Activated naive CD4-positive, alpha-beta T cell treated with anti-CD3 and anti-CD28 coated beads for 36 hours (primary cell): ENCODE measurements around the gene TBC1D12. TPM values are rescaled to one million over a fixed set of nuclear protein-coding genes. Genes with fewer than 3 reads are reported as not detected.

Experiments used
- CTCF ChIA-PET: fragments of 350-600 bp; sonication (Branson Sonifier 250); formaldehyde crosslinking; loops from one replicate; lab custom pipeline; 2021; ENCODE audit warnings: antibody characterized with exemption; lab: Charles Lee
- DNase-seq: peaks from one replicate; pipeline ENCODE4 v3.0.0-alpha.2; 2020
- H3K27ac Mint-ChIP-seq: one replicate; pipeline ENCODE4 v1.8.0; 2021; ENCODE audit warnings: mild to moderate bottlenecking, mixed read lengths
- H3K27me3 Mint-ChIP-seq: one replicate; pipeline ENCODE4 v1.8.0; 2021; ENCODE audit warnings: low read depth, mixed read lengths
- H3K36me3 Mint-ChIP-seq: one replicate; pipeline ENCODE4 v1.8.0; 2021; ENCODE audit warnings: low read depth, mixed read lengths
- H3K4me1 Mint-ChIP-seq: one replicate; pipeline ENCODE4 v1.8.0; 2021; ENCODE audit warnings: low read depth, mixed read lengths
- H3K4me3 Mint-ChIP-seq: one replicate; pipeline ENCODE4 v1.8.0; 2021; ENCODE audit warnings: mild to moderate bottlenecking, moderate library complexity, mixed read lengths
- H3K9me3 Mint-ChIP-seq: one replicate; pipeline ENCODE4 v1.8.0; 2021; ENCODE audit warnings: mixed read lengths
- intact Hi-C: fragments of 100-400 bp; cut with micrococcal nuclease; formaldehyde crosslinking; loops from one replicate; pipeline ENCODE4 v1.15.1; 2023
- total RNA-seq, 2 experiments: library from RNA; stranded (reverse); gene quantifications; one replicate each; pipeline ENCODE4 v1.2.3, GENCODE V29; 2021

The TBC1D12 gene
- total RNA-seq, 2 experiments from 2014 or later, result 0.25 to 0.33 TPM

GRCh38 chr10:94411304-94411703 is 9.0 kb downstream of the TBC1D12 start:
- CTCF ChIA-PET, result no interaction called here
- Mint-ChIP-seq H3K4me1 (no peaks in the 10 kb centered on the region), H3K27me3 (peaks cover 42% of the 10 kb centered on the region), H3K9me3 (no peaks in the 10 kb centered on the region), H3K27ac (no peak overlapping the region), H3K4me3 (no peak overlapping the region), H3K36me3 (no peaks in the 10 kb centered on the region)
- DNase-seq, result no peak
- intact Hi-C loops, result no loop called here

DNA sequence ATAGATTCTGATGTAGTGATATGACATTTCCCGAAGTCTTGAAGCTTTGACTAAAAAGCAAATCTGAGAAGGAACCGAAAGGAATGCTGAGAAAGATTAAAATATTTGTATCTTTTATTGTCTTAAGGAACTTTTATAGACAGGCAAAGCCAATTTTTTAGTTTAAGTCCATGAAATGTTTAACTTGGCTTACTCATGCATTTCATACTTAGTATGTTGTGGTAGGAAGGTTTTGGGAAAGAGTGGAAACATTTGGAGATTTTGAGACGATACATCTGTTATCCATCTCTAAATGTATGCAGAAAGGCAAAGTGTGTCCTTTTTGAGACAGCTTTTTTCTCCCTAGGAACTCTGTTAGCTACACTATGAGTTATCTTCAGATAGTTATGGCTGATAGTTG is 10.1 kb downstream of the TBC1D12 start:
- Mint-ChIP-seq H3K27me3 (peaks cover 32% of the 10 kb centered on the region), H3K9me3 (no peaks in the 10 kb centered on the region), H3K36me3 (no peaks in the 10 kb centered on the region), H3K27ac (no peak overlapping the region), H3K4me1 (no peaks in the 10 kb centered on the region), H3K4me3 (no peak overlapping the region)
- no peak for DNase-seq
- CTCF ChIA-PET, result interaction anchor here (0.6 kb wide), 1 partner anchor 57 kb away, joined by 5 read pairs; no protein-coding TSS in a partner anchor
- intact Hi-C loops, result no loop called here

DNA sequence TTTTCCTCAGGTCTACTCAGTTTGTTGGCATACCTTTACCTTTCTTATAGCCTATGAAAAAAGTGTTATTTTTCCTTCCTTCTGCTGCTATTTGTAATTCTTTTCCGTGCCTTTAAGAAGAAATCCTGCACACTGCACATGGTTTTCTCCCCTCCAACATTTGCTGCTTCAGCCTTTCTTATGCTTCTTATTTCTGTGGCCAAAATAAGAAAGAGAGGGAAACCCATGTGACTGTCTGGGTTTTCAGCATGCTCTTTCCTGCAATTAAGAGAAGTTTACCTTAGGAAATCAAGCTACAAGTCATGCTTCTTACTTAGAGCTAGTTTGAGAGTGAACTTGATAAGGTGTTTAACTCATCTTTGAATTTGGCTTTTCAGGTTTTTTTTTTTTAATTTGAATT is 11.0 kb downstream of the TBC1D12 start:
- H3K9me3 Mint-ChIP-seq, result no peaks in the 10 kb centered on the region
- no peak overlapping the region for H3K27ac Mint-ChIP-seq
- intact Hi-C loops, result no loop called here
- no peaks in the 10 kb centered on the region for H3K36me3 Mint-ChIP-seq
- no peaks in the 10 kb centered on the region for H3K4me1 Mint-ChIP-seq
- peaks cover 29% of the 10 kb centered on the region for H3K27me3 Mint-ChIP-seq
- DNase-seq, result no peak
- H3K4me3 Mint-ChIP-seq, result no peak overlapping the region
- CTCF ChIA-PET, result no interaction called here

- peaks cover 18% of the 10 kb centered on the region for H3K27me3 Mint-ChIP-seq
- CTCF ChIA-PET, result no interaction called here
- H3K9me3 Mint-ChIP-seq, result no peaks in the 10 kb centered on the region
- H3K27ac Mint-ChIP-seq, result no peak overlapping the region
- intact Hi-C loops, result no loop called here
- DNase-seq, result no peak
- H3K4me3 Mint-ChIP-seq, result no peak overlapping the region
- H3K36me3 Mint-ChIP-seq, result no peaks in the 10 kb centered on the region
- H3K4me1 Mint-ChIP-seq, result no peaks in the 10 kb centered on the region
Measured at GRCh38 chr10:94416896-94417295, 14.6 kb downstream of the TBC1D12 start.

DNA sequence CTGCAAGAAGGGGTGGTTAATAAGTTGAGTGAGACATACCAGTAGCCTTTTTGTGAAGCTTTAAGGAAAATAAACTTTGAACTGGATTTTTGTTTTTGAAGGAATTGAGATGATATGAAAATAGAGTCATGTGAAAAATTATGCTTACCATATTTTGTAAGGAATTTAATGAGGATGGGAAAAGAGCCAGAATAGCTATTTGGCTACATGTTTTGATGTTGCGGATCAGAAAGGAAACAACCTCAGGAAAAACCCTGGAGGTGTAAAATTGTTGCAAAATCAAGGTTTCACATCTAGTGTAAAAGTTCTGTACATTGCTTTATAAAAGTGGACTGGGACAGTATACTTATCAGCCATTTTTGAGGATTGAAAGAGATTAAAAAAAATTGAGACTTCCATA is 15.0 kb downstream of the TBC1D12 start:
- no peak overlapping the region for H3K4me3 Mint-ChIP-seq
- H3K36me3 Mint-ChIP-seq, result no peaks in the 10 kb centered on the region
- H3K4me1 Mint-ChIP-seq, result no peaks in the 10 kb centered on the region
- intact Hi-C loops, result no loop called here
- H3K9me3 Mint-ChIP-seq, result no peaks in the 10 kb centered on the region
- CTCF ChIA-PET, result no interaction called here
- no peak for DNase-seq
- peaks cover 16% of the 10 kb centered on the region for H3K27me3 Mint-ChIP-seq
- H3K27ac Mint-ChIP-seq, result no peak overlapping the region

DNA sequence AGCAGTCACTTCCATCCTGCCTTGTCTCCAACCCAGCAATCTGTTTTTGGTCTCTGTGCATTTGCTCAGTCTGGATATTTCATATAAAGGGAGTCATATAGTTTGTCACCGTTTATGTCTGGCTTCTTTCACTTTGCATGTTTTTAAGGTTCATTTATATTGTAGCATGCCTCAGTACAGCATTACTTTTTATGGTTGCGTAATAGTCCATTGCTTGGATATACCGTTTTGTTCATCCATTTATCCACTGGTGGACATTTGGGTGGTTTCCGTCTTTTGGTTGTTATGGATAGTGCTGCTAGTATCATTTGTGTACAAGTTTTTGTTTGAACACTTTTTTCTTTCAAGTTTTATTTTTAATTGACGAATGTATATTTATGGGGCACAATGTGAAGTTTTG is 18.2 kb downstream of the TBC1D12 start:
- no peak overlapping the region for H3K4me3 Mint-ChIP-seq
- H3K4me1 Mint-ChIP-seq, result no peaks in the 10 kb centered on the region
- no peak overlapping the region for H3K27ac Mint-ChIP-seq
- no peaks in the 10 kb centered on the region for H3K9me3 Mint-ChIP-seq
- intact Hi-C loops, result no loop called here
- CTCF ChIA-PET, result interaction anchor here (0.8 kb wide), 1 partner anchor 170 kb away, joined by 3 read pairs; no protein-coding TSS in a partner anchor
- H3K36me3 Mint-ChIP-seq, result no peaks in the 10 kb centered on the region
- no peak for DNase-seq
- H3K27me3 Mint-ChIP-seq, result peaks cover 25% of the 10 kb centered on the region

- intact Hi-C loops, result no loop called here
- no peak overlapping the region for H3K27ac Mint-ChIP-seq
- CTCF ChIA-PET, result no interaction called here
Measured at GRCh38 chr10:94420998-94421528, 18.7 kb downstream of the TBC1D12 start.

DNA sequence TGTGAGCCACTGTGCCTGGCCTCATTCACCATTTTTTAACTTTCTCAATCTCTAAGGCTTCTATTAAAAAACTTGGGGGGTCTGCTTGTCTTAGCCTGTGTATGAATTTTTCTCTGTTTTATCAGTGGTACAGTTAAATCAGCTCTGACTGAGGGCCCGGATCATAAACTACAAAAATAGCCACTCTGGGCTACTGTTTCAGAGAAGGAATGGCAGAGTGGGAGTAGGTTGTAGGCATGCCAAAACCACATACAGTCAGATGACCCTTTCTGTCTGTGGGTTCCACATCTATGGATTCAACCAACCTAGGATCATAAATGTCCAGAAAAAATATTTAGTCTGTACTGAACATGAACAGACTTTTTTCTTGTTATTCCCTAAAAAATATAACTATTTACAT is 21.3 kb downstream of the TBC1D12 start:
- H3K4me1 Mint-ChIP-seq, result no peaks in the 10 kb centered on the region
- no peaks in the 10 kb centered on the region for H3K36me3 Mint-ChIP-seq
- no peaks in the 10 kb centered on the region for H3K9me3 Mint-ChIP-seq
- H3K27me3 Mint-ChIP-seq, result peaks cover 33% of the 10 kb centered on the region
- no peak for DNase-seq
- intact Hi-C loops, result no loop called here
- CTCF ChIA-PET, result no interaction called here
- no peak overlapping the region for H3K27ac Mint-ChIP-seq
- H3K4me3 Mint-ChIP-seq, result no peak overlapping the region

More at GRCh38 chr10:94420998-94421528, 18.7 kb downstream of the TBC1D12 start:
- H3K36me3 Mint-ChIP-seq, result no peaks in the 10 kb centered on the region
- H3K4me3 Mint-ChIP-seq, result no peak overlapping the region
- peaks cover 25% of the 10 kb centered on the region for H3K27me3 Mint-ChIP-seq
- no peak for DNase-seq
- no peaks in the 10 kb centered on the region for H3K9me3 Mint-ChIP-seq
- H3K4me1 Mint-ChIP-seq, result no peaks in the 10 kb centered on the region

DNA sequence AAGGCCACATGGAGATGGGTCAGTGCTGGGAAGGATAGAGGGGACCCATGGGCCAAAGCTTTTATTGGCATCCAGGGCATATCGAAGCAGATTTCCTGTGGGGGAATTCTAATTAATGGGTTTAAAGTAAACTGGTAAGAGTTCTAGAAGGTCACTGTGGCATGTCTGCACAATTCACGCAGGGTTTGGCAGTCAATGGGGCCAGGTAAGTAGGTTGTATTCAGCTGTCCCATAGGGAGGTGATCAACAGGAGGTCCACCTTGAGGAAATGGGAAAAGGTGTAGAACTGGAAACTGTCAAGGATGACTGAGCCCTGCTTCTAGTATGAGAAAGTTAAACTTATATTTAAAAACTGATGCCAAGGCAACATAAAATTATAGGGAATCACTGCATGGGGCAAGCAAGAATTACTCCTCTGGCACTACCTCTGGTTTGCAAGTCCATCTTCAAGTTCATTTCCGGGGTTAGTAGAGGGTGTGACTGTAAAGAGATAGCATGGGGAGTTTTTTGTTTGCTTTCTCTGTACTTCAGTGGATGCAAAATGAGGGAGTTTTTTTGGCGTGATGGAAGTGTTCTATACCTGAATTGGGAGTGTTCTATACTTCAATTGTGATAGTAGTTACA is 22.5 kb downstream of the TBC1D12 start:
- no peaks in the 10 kb centered on the region for H3K36me3 Mint-ChIP-seq
- H3K9me3 Mint-ChIP-seq, result no peaks in the 10 kb centered on the region
- H3K27ac Mint-ChIP-seq, result no peak overlapping the region
- no peaks in the 10 kb centered on the region for H3K4me1 Mint-ChIP-seq
- H3K4me3 Mint-ChIP-seq, result no peak overlapping the region
- peaks cover 35% of the 10 kb centered on the region for H3K27me3 Mint-ChIP-seq
- intact Hi-C loops, result no loop called here
- DNase-seq, result no peak
- CTCF ChIA-PET, result no interaction called here

GRCh38 chr10:94425942-94426341 is 23.6 kb downstream of the TBC1D12 start:
- peaks cover 39% of the 10 kb centered on the region for H3K27me3 Mint-ChIP-seq
- DNase-seq, result no peak
- intact Hi-C loops, result no loop called here
- no peaks in the 10 kb centered on the region for H3K9me3 Mint-ChIP-seq
- no peaks in the 10 kb centered on the region for H3K36me3 Mint-ChIP-seq
- no peak overlapping the region for H3K4me3 Mint-ChIP-seq
- CTCF ChIA-PET, result no interaction called here
- H3K4me1 Mint-ChIP-seq, result no peaks in the 10 kb centered on the region
- H3K27ac Mint-ChIP-seq, result no peak overlapping the region

GRCh38 chr10:94427166-94427565 is 24.8 kb downstream of the TBC1D12 start:
- Mint-ChIP-seq H3K4me3 (no peak overlapping the region), H3K4me1 (no peaks in the 10 kb centered on the region), H3K27me3 (peaks cover 36% of the 10 kb centered on the region), H3K9me3 (no peaks in the 10 kb centered on the region), H3K27ac (no peak overlapping the region), H3K36me3 (no peaks in the 10 kb centered on the region)
- DNase-seq, result no peak
- intact Hi-C loops, result no loop called here
- CTCF ChIA-PET, result no interaction called here

- Mint-ChIP-seq H3K27ac (no peak overlapping the region), H3K4me3 (no peak overlapping the region), H3K9me3 (no peaks in the 10 kb centered on the region), H3K4me1 (no peaks in the 10 kb centered on the region), H3K36me3 (no peaks in the 10 kb centered on the region), H3K27me3 (peaks cover 28% of the 10 kb centered on the region)
- DNase-seq, result no peak
- intact Hi-C loops, result no loop called here
- CTCF ChIA-PET, result interaction anchor here (0.6 kb wide), 1 partner anchor 100 kb away, joined by 7 read pairs; no protein-coding TSS in a partner anchor
Measured at GRCh38 chr10:94428766-94429707, 26.7 kb downstream of the TBC1D12 start.
